Measurements from ENCODE around the gene CFAP20DC. TPM values are rescaled to one million over a fixed set of nuclear protein-coding genes. Genes with fewer than 3 reads are reported as not detected.

Gene CFAP20DC
- polyA plus RNA-seq, 4 donors: 0.28 to 0.65 TPM; not detected in 2

- Histone ChIP-seq H3K27ac (ENCODE audit: low read depth in 1 of 3, low read length in 2 of 3) (no peak overlapping the region), H3K27me3 (ENCODE audit: control insufficient read depth in 3 of 3, insufficient read depth in 3 of 3, low read length in 3 of 3) (no peaks in the 10 kb centered on the region), H3K4me3 (ENCODE audit: low read depth in 1 of 3, low read length in 3 of 3) (no peak overlapping the region), H3K4me1 (ENCODE audit: control insufficient read depth in 3 of 3, insufficient read depth in 2 of 3, low read depth in 1 of 3, low read length in 2 of 3) (no peaks in the 10 kb centered on the region), H3K36me3 (ENCODE audit: control insufficient read depth in 3 of 3, insufficient read depth in 2 of 3, low read depth in 1 of 3, low read length in 3 of 3) (no peaks in the 10 kb centered on the region), H3K9me3 (ENCODE audit: control insufficient read depth in 2 of 2, insufficient read depth in 1 of 2, low read depth in 1 of 2, low read length in 1 of 2) (no peaks in the 10 kb centered on the region)
- FAIRE-seq (no peak), DNase-seq (peak; percentile 43 to 67)
- 14 to 24% (median 16%) methylated on average over 6 of the region's 6 CpGs for WGBS, 3 donors
These were observed 55.0 kb downstream of the CFAP20DC start for GRCh38 chr3:58994746-58995330.

DNA sequence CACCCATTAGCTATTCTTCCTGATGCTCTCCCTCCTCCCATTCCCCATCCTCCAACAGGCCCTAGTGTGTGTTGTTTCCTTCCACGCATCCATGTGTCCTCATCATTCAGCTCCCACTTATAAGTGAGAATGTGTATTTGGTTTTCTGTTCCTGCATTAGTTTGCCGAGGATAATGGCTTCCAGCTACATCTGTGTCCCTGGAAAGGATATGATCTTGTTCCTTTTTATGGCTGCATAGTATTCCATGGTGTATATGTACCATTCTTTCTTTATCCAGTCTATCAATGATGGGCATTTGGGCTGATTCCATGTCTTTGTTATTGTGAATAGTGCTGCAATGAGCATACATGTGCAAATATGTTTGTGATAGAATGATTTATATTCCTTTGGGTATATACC, 56.3 kb downstream of the CFAP20DC start:
- Histone ChIP-seq H3K4me3 (ENCODE audit: low read depth in 1 of 3, low read length in 3 of 3) (no peak overlapping the region), H3K27me3 (ENCODE audit: control insufficient read depth in 3 of 3, insufficient read depth in 3 of 3, low read length in 3 of 3) (no peaks in the 10 kb centered on the region), H3K9me3 (ENCODE audit: control insufficient read depth in 2 of 2, insufficient read depth in 1 of 2, low read depth in 1 of 2, low read length in 1 of 2) (no peaks in the 10 kb centered on the region), H3K36me3 (ENCODE audit: control insufficient read depth in 3 of 3, insufficient read depth in 2 of 3, low read depth in 1 of 3, low read length in 3 of 3) (no peaks in the 10 kb centered on the region), H3K27ac (ENCODE audit: low read depth in 1 of 3, low read length in 2 of 3) (no peak overlapping the region), H3K4me1 (ENCODE audit: control insufficient read depth in 3 of 3, insufficient read depth in 2 of 3, low read depth in 1 of 3, low read length in 2 of 3) (no peaks in the 10 kb centered on the region)
- WGBS, 3 donors: 87 to 96% (median 92%) methylated on average over 2 of the region's 2 CpGs
- DNase-seq (no peak), FAIRE-seq (no peak)

GRCh38 chr3:58991623-58992022, 58.2 kb downstream of the CFAP20DC start:
- Histone ChIP-seq H3K4me3 (ENCODE audit: low read depth in 1 of 3, low read length in 3 of 3) (no peak overlapping the region), H3K27ac (ENCODE audit: low read depth in 1 of 3, low read length in 2 of 3) (no peak overlapping the region), H3K9me3 (ENCODE audit: control insufficient read depth in 2 of 2, insufficient read depth in 1 of 2, low read depth in 1 of 2, low read length in 1 of 2) (no peaks in the 10 kb centered on the region), H3K36me3 (ENCODE audit: control insufficient read depth in 3 of 3, insufficient read depth in 2 of 3, low read depth in 1 of 3, low read length in 3 of 3) (no peaks in the 10 kb centered on the region), H3K27me3 (ENCODE audit: control insufficient read depth in 3 of 3, insufficient read depth in 3 of 3, low read length in 3 of 3) (no peaks in the 10 kb centered on the region), H3K4me1 (ENCODE audit: control insufficient read depth in 3 of 3, insufficient read depth in 2 of 3, low read depth in 1 of 3, low read length in 2 of 3) (no peaks in the 10 kb centered on the region)
- no peak for FAIRE-seq
- no peak for DNase-seq
- WGBS, 3 donors: 76 to 86% (median 79%) methylated on average over 5 of the region's 5 CpGs

GRCh38 chr3:58991026-58991425, 58.8 kb downstream of the CFAP20DC start:
- H3K27ac ChIP-seq (ENCODE audit: low read depth in 1 of 3, low read length in 2 of 3): no peak overlapping the region
- no peaks in the 10 kb centered on the region for H3K36me3 ChIP-seq (ENCODE audit: control insufficient read depth in 3 of 3, insufficient read depth in 2 of 3, low read depth in 1 of 3, low read length in 3 of 3)
- H3K9me3 ChIP-seq (ENCODE audit: control insufficient read depth in 2 of 2, insufficient read depth in 1 of 2, low read depth in 1 of 2, low read length in 1 of 2): no peaks in the 10 kb centered on the region
- FAIRE-seq (no peak), DNase-seq (no peak)
- no peaks in the 10 kb centered on the region for H3K4me1 ChIP-seq (ENCODE audit: control insufficient read depth in 3 of 3, insufficient read depth in 2 of 3, low read depth in 1 of 3, low read length in 2 of 3)
- H3K27me3 ChIP-seq (ENCODE audit: control insufficient read depth in 3 of 3, insufficient read depth in 3 of 3, low read length in 3 of 3): no peaks in the 10 kb centered on the region
- H3K4me3 ChIP-seq (ENCODE audit: low read depth in 1 of 3, low read length in 3 of 3): no peak overlapping the region

DNA sequence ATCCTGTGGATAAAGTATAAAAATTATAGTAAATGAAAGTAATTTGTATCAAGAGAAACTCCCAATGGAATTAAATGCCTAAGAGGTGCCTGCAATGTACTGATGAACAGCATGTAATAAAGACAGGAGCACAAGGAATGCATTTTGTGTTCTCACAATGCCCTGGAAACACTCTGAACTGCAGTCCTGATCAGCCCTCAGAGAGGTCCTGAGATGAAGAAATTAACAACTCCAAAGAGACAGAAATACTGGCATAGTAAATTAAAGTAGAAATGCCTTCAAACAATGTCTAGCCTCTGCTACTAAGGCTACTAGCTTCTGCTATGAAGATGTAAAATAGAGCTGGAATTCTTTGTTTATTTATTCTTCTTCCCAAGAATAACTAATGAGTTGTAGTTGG, 59.9 kb downstream of the CFAP20DC start:
- Histone ChIP-seq H3K36me3 (ENCODE audit: control insufficient read depth in 3 of 3, insufficient read depth in 2 of 3, low read depth in 1 of 3, low read length in 3 of 3) (no peaks in the 10 kb centered on the region), H3K4me3 (ENCODE audit: low read depth in 1 of 3, low read length in 3 of 3) (no peak overlapping the region), H3K27ac (ENCODE audit: low read depth in 1 of 3, low read length in 2 of 3) (no peak overlapping the region), H3K27me3 (ENCODE audit: control insufficient read depth in 3 of 3, insufficient read depth in 3 of 3, low read length in 3 of 3) (no peaks in the 10 kb centered on the region), H3K9me3 (ENCODE audit: control insufficient read depth in 2 of 2, insufficient read depth in 1 of 2, low read depth in 1 of 2, low read length in 1 of 2) (no peaks in the 10 kb centered on the region), H3K4me1 (ENCODE audit: control insufficient read depth in 3 of 3, insufficient read depth in 2 of 3, low read depth in 1 of 3, low read length in 2 of 3) (no peaks in the 10 kb centered on the region)
- no peak for FAIRE-seq
- no peak for DNase-seq

- H3K9me3 ChIP-seq (ENCODE audit: control insufficient read depth in 2 of 2, insufficient read depth in 1 of 2, low read depth in 1 of 2, low read length in 1 of 2): no peaks in the 10 kb centered on the region
- no peaks in the 10 kb centered on the region for H3K36me3 ChIP-seq (ENCODE audit: control insufficient read depth in 3 of 3, insufficient read depth in 2 of 3, low read depth in 1 of 3, low read length in 3 of 3)
- DNase-seq (no peak), FAIRE-seq (no peak)
- no peaks in the 10 kb centered on the region for H3K27me3 ChIP-seq (ENCODE audit: control insufficient read depth in 3 of 3, insufficient read depth in 3 of 3, low read length in 3 of 3)
- no peak overlapping the region for H3K27ac ChIP-seq (ENCODE audit: low read depth in 1 of 3, low read length in 2 of 3)
- H3K4me1 ChIP-seq (ENCODE audit: control insufficient read depth in 3 of 3, insufficient read depth in 2 of 3, low read depth in 1 of 3, low read length in 2 of 3): no peaks in the 10 kb centered on the region
- H3K4me3 ChIP-seq (ENCODE audit: low read depth in 1 of 3, low read length in 3 of 3): no peak overlapping the region
These were observed 60.7 kb downstream of the CFAP20DC start for GRCh38 chr3:58989163-58989562.

GRCh38 chr3:58988041-58988440, 61.8 kb downstream of the CFAP20DC start:
- no peak overlapping the region for H3K27ac ChIP-seq (ENCODE audit: low read depth in 1 of 3, low read length in 2 of 3)
- DNase-seq: no peak
- WGBS, 3 donors: 78 to 94% (median 82%) methylated on average over 3 of the region's 3 CpGs
- H3K4me3 ChIP-seq (ENCODE audit: low read depth in 1 of 3, low read length in 3 of 3): no peak overlapping the region
- no peaks in the 10 kb centered on the region for H3K36me3 ChIP-seq (ENCODE audit: control insufficient read depth in 3 of 3, insufficient read depth in 2 of 3, low read depth in 1 of 3, low read length in 3 of 3)
- no peaks in the 10 kb centered on the region for H3K4me1 ChIP-seq (ENCODE audit: control insufficient read depth in 3 of 3, insufficient read depth in 2 of 3, low read depth in 1 of 3, low read length in 2 of 3)
- H3K9me3 ChIP-seq (ENCODE audit: control insufficient read depth in 2 of 2, insufficient read depth in 1 of 2, low read depth in 1 of 2, low read length in 1 of 2): no peaks in the 10 kb centered on the region
- H3K27me3 ChIP-seq (ENCODE audit: control insufficient read depth in 3 of 3, insufficient read depth in 3 of 3, low read length in 3 of 3): no peaks in the 10 kb centered on the region
- peak; percentile 51 for FAIRE-seq

- H3K9me3 ChIP-seq (ENCODE audit: control insufficient read depth in 2 of 2, insufficient read depth in 1 of 2, low read depth in 1 of 2, low read length in 1 of 2): no peaks in the 10 kb centered on the region
- H3K36me3 ChIP-seq (ENCODE audit: control insufficient read depth in 3 of 3, insufficient read depth in 2 of 3, low read depth in 1 of 3, low read length in 3 of 3): no peaks in the 10 kb centered on the region
- WGBS, 3 donors: 49 to 72% (median 52%) methylated on average over 4 of the region's 4 CpGs
- no peaks in the 10 kb centered on the region for H3K27me3 ChIP-seq (ENCODE audit: control insufficient read depth in 3 of 3, insufficient read depth in 3 of 3, low read length in 3 of 3)
- H3K27ac ChIP-seq (ENCODE audit: low read depth in 1 of 3, low read length in 2 of 3): no peak overlapping the region
- no peak for FAIRE-seq
- H3K4me3 ChIP-seq (ENCODE audit: low read depth in 1 of 3, low read length in 3 of 3): no peak overlapping the region
- no peak for DNase-seq
- H3K4me1 ChIP-seq (ENCODE audit: control insufficient read depth in 3 of 3, insufficient read depth in 2 of 3, low read depth in 1 of 3, low read length in 2 of 3): no peaks in the 10 kb centered on the region
These were observed 63.2 kb downstream of the CFAP20DC start for GRCh38 chr3:58986654-58987053.

GRCh38 chr3:58979840-58980239, 70.0 kb downstream of the CFAP20DC start:
- Histone ChIP-seq H3K36me3 (ENCODE audit: control insufficient read depth in 3 of 3, insufficient read depth in 2 of 3, low read depth in 1 of 3, low read length in 3 of 3) (no peaks in the 10 kb centered on the region), H3K9me3 (ENCODE audit: control insufficient read depth in 2 of 2, insufficient read depth in 1 of 2, low read depth in 1 of 2, low read length in 1 of 2) (no peaks in the 10 kb centered on the region), H3K27me3 (ENCODE audit: control insufficient read depth in 3 of 3, insufficient read depth in 3 of 3, low read length in 3 of 3) (no peaks in the 10 kb centered on the region), H3K4me3 (ENCODE audit: low read depth in 1 of 3, low read length in 3 of 3) (no peak overlapping the region), H3K27ac (ENCODE audit: low read depth in 1 of 3, low read length in 2 of 3) (no peak overlapping the region), H3K4me1 (ENCODE audit: control insufficient read depth in 3 of 3, insufficient read depth in 2 of 3, low read depth in 1 of 3, low read length in 2 of 3) (no peaks in the 10 kb centered on the region)
- WGBS, 3 donors: 61 to 85% (median 75%) methylated on average over 4 of the region's 4 CpGs
- FAIRE-seq: no peak
- no peak for DNase-seq
